GM23338 (cell line): ENCODE measurements around the gene SHANK1. TPM values are rescaled to one million over a fixed set of nuclear protein-coding genes. Genes with fewer than 3 reads are reported as not detected.
A peak's percentile ranks its signal among the peaks of the same experiment; 100 is the strongest.

ENCODE experiments used
- ATAC-seq: fragments of 200-7000 bp; cut with Tn5 transposase; 3 replicates; pipeline ENCODE4 v1.9.1; 2020
- DNase-seq: peaks from one replicate; pipeline ENCODE4 v3.0.0-alpha.2; 2015; ENCODE audit warnings: low spot score
- H2AFZ ChIP-seq: fragments of 200-600 bp; sonication (generic); 2 replicates; pipeline ENCODE4 v1.8.0; 2016; ENCODE audit warnings: antibody characterized with exemption, mild to moderate bottlenecking, moderate library complexity
- H3F3A ChIP-seq: fragments of 200-600 bp; sonication (generic); replicated peaks from 2 replicates; pipeline ENCODE4 v1.8.0; 2017; ENCODE audit warnings: antibody characterized with exemption, mixed run types, low read depth
- H3K27ac ChIP-seq: fragments of 200-600 bp; sonication (generic); 2 replicates; pipeline ENCODE4 v1.6.1; 2016; ENCODE audit warnings: low read depth
- H3K27me3 ChIP-seq: fragments of 200-600 bp; sonication (generic); 2 replicates; pipeline ENCODE4 v1.8.0; 2016; ENCODE audit warnings: mild to moderate bottlenecking, mixed run types, moderate library complexity; ENCODE audit not compliant: insufficient read depth
- H3K36me3 ChIP-seq: fragments of 200-600 bp; sonication (generic); 2 replicates; pipeline ENCODE4 v1.8.0; 2016; ENCODE audit warnings: mild to moderate bottlenecking; ENCODE audit not compliant: insufficient read depth
- H3K4me1 ChIP-seq: fragments of 200-600 bp; sonication (generic); 2 replicates; pipeline ENCODE4 v1.8.0; 2016; ENCODE audit warnings: mild to moderate bottlenecking, moderate library complexity; ENCODE audit not compliant: insufficient read depth
- H3K4me2 ChIP-seq: fragments of 200-600 bp; sonication (generic); 2 replicates; pipeline ENCODE4 v1.7.1; 2017; ENCODE audit warnings: mixed run types
- H3K4me3 ChIP-seq: fragments of 200-600 bp; sonication (generic); 2 replicates; pipeline ENCODE4 v1.6.1; 2016; ENCODE audit warnings: mixed run types
- H3K79me2 ChIP-seq: fragments of 200-600 bp; sonication (generic); replicated peaks from 2 replicates; pipeline ENCODE4 v1.8.0; 2017; ENCODE audit warnings: mild to moderate bottlenecking; ENCODE audit not compliant: insufficient read depth
- H3K9me2 ChIP-seq: fragments of 200-600 bp; sonication (generic); 2 replicates; pipeline ENCODE4 v1.8.0; 2017; ENCODE audit not compliant: insufficient read depth
- H4K20me1 ChIP-seq: fragments of 200-600 bp; sonication (generic); replicated peaks from 2 replicates; pipeline ENCODE4 v1.8.0; 2017; ENCODE audit warnings: mild to moderate bottlenecking; ENCODE audit not compliant: insufficient read depth
- H3K27ac Mint-ChIP-seq: 2 replicates; pipeline ENCODE4 v1.8.0; 2020; ENCODE audit warnings: inconsistent platforms, mild to moderate bottlenecking, moderate library complexity, mixed read lengths
- H3K27me3 Mint-ChIP-seq: 3 replicates; pipeline ENCODE4 v1.8.0; 2022; ENCODE audit warnings: low read depth, mild to moderate bottlenecking, moderate library complexity, mixed read lengths, inconsistent platforms; ENCODE audit not compliant: insufficient read depth, poor library complexity
- H3K36me3 Mint-ChIP-seq: 3 replicates; pipeline ENCODE4 v1.8.0; 2021; ENCODE audit warnings: low read depth, mild to moderate bottlenecking, inconsistent platforms, moderate library complexity, mixed read lengths
- H3K4me1 Mint-ChIP-seq: 3 replicates; pipeline ENCODE4 v1.8.0; 2020; ENCODE audit warnings: mild to moderate bottlenecking, inconsistent platforms, mixed read lengths
- H3K4me3 Mint-ChIP-seq: 3 replicates; pipeline ENCODE4 v1.8.0; 2021; ENCODE audit warnings: moderate library complexity, mild to moderate bottlenecking, inconsistent platforms, mixed read lengths
- H3K9me3 Mint-ChIP-seq: 3 replicates; pipeline ENCODE4 v1.8.0; 2020; ENCODE audit warnings: moderate library complexity, mild to moderate bottlenecking, inconsistent platforms, mixed read lengths
- CREB1 ChIP-seq: fragments of 250-450 bp; sonication (Bioruptor Pico); IDR thresholded peaks from 2 replicates; pipeline ENCODE4 v1.5.0; 2020; ENCODE audit warnings: low read depth, mild to moderate bottlenecking, moderate library complexity
- CTCF ChIP-seq, 2 experiments: fragments of 200-600 bp in 1 of 2; sonication (generic) in 1 of 2; conservative IDR thresholded peaks; 2 replicates each; pipeline versions ENCODE4 v1.5.1 to v1.6.1; 2016 to 2017; ENCODE audit warnings: antibody characterized with exemption in 2 of 2, low read depth in 2 of 2, mild to moderate bottlenecking in 2 of 2, moderate library complexity in 1 of 2
- ETS1 ChIP-seq: IDR thresholded peaks from 2 replicates; pipeline ENCODE4 v1.6.1; 2016; ENCODE audit warnings: antibody characterized with exemption
- EZH2 ChIP-seq: fragments of 200-600 bp; sonication (generic); IDR thresholded peaks from one replicate; pipeline ENCODE4 v1.8.0; 2017; ENCODE audit warnings: antibody characterized with exemption, mild to moderate bottlenecking, low read depth; ENCODE audit not compliant: unreplicated experiment
- EZH2phosphoT487 ChIP-seq: fragments of 200-600 bp; sonication (generic); IDR thresholded peaks from one replicate; pipeline ENCODE4 v1.8.1; 2018; ENCODE audit warnings: antibody characterized with exemption; ENCODE audit not compliant: unreplicated experiment
- JUNB ChIP-seq: IDR thresholded peaks from one replicate; pipeline ENCODE4 v1.6.1; 2016; ENCODE audit warnings: antibody characterized with exemption; ENCODE audit not compliant: unreplicated experiment
- NANOG ChIP-seq: IDR thresholded peaks from 2 replicates; pipeline ENCODE4 v1.6.1; 2016; ENCODE audit warnings: antibody characterized with exemption, borderline replicate concordance
- POLR2AphosphoS5 ChIP-seq: IDR thresholded peaks from 2 replicates; pipeline ENCODE4 v1.6.1; 2016; ENCODE audit warnings: antibody characterized with exemption, low read depth
- STAT1 ChIP-seq: IDR thresholded peaks from one replicate; pipeline ENCODE4 v1.6.1; 2016; ENCODE audit warnings: antibody characterized with exemption; ENCODE audit not compliant: unreplicated experiment
- ZNF114 ChIP-seq: fragments of 250-450 bp; sonication (Bioruptor Pico); IDR thresholded peaks from 2 replicates; pipeline ENCODE4 v1.5.0; 2020; ENCODE audit warnings: mild to moderate bottlenecking, moderate library complexity
- ZNF331 ChIP-seq: fragments of 250-450 bp; sonication (Bioruptor Pico); IDR thresholded peaks from 2 replicates; pipeline ENCODE4 v1.5.0; 2020; ENCODE audit warnings: low read depth, mild to moderate bottlenecking, moderate library complexity
- polyA plus RNA-seq: library from polyadenylated mRNA; unstranded; fragments of >200 nt; fragmentation: Nextera tagmentation; extraction: Ambion mirVana; gene quantifications from 2 replicates; pipeline ENCODE4 v1.2.1, GENCODE V29; 2016
- total RNA-seq: library from RNA; depleted of rRNA; stranded (reverse); fragments of >200 nt; shearing (Covaris generic); gene quantifications from 2 replicates; pipeline ENCODE4 v1.2.3, GENCODE V29; 2014
- TF ChIP-seq, protein P1 (sequence below): IDR thresholded peaks from one replicate; pipeline ENCODE4 v1.6.1; 2018; ENCODE audit warnings: antibody characterized with exemption; ENCODE audit not compliant: unreplicated experiment
- TF ChIP-seq, protein P2 (sequence below): fragments of 250-450 bp; sonication (Bioruptor Pico); IDR thresholded peaks from 2 replicates; pipeline ENCODE4 v1.5.0; 2020; ENCODE audit warnings: mild to moderate bottlenecking, moderate library complexity

The SHANK1 gene
- total and polyA plus RNA-seq, 2 experiments from 2014 or later = 0.23 to 4.1 TPM

- H3K27ac Mint-ChIP-seq = no peak overlapping the region
- Histone ChIP-seq H3K36me3 (no peaks in the 10 kb centered on the region), H3K79me2 (peaks cover 10% of the 10 kb centered on the region), H3K27me3 (peaks cover 53% of the 10 kb centered on the region), H3K4me1 (peaks cover 46% of the 10 kb centered on the region), H4K20me1 (no peaks in the 10 kb centered on the region; the same call in 1 of the 2 replicates), H3F3A (0 out of 2 replicates have a peak, but pooled peaks cover 7% of the 10 kb centered on the region), H3K9me2 (no peaks in the 10 kb centered on the region), H2AFZ (peak overlapping the region; percentile 88), H3K4me3 (peak overlapping the region; percentile 88), H3K27ac (no peak overlapping the region), H3K4me2 (peak overlapping the region; percentile 93)
- no peak for TF ChIP-seq ZNF114 (CRISPR knock-in tag)
- TF ChIP-seq JUNB = no peak
- TF ChIP-seq ETS1 = no peak
- no peak for TF ChIP-seq CTCF (conservative IDR thresholded peaks at IDR 0.05; ENCODE audit: low read depth in 2 of 2)
- TF ChIP-seq POLR2AphosphoS5 = no peak
- no peak for TF ChIP-seq ZNF331
- TF ChIP-seq CREB1 (CRISPR knock-in tag) = no peak
- TF ChIP-seq NANOG = no peak
- TF ChIP-seq EZH2phosphoT487 = no peak
- TF ChIP-seq, protein P1, sequence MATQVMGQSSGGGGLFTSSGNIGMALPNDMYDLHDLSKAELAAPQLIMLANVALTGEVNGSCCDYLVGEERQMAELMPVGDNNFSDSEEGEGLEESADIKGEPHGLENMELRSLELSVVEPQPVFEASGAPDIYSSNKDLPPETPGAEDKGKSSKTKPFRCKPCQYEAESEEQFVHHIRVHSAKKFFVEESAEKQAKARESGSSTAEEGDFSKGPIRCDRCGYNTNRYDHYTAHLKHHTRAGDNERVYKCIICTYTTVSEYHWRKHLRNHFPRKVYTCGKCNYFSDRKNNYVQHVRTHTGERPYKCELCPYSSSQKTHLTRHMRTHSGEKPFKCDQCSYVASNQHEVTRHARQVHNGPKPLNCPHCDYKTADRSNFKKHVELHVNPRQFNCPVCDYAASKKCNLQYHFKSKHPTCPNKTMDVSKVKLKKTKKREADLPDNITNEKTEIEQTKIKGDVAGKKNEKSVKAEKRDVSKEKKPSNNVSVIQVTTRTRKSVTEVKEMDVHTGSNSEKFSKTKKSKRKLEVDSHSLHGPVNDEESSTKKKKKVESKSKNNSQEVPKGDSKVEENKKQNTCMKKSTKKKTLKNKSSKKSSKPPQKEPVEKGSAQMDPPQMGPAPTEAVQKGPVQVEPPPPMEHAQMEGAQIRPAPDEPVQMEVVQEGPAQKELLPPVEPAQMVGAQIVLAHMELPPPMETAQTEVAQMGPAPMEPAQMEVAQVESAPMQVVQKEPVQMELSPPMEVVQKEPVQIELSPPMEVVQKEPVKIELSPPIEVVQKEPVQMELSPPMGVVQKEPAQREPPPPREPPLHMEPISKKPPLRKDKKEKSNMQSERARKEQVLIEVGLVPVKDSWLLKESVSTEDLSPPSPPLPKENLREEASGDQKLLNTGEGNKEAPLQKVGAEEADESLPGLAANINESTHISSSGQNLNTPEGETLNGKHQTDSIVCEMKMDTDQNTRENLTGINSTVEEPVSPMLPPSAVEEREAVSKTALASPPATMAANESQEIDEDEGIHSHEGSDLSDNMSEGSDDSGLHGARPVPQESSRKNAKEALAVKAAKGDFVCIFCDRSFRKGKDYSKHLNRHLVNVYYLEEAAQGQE = no peak
- TF ChIP-seq STAT1 = no peak
- no peak for TF ChIP-seq EZH2
- TF ChIP-seq, protein P2, sequence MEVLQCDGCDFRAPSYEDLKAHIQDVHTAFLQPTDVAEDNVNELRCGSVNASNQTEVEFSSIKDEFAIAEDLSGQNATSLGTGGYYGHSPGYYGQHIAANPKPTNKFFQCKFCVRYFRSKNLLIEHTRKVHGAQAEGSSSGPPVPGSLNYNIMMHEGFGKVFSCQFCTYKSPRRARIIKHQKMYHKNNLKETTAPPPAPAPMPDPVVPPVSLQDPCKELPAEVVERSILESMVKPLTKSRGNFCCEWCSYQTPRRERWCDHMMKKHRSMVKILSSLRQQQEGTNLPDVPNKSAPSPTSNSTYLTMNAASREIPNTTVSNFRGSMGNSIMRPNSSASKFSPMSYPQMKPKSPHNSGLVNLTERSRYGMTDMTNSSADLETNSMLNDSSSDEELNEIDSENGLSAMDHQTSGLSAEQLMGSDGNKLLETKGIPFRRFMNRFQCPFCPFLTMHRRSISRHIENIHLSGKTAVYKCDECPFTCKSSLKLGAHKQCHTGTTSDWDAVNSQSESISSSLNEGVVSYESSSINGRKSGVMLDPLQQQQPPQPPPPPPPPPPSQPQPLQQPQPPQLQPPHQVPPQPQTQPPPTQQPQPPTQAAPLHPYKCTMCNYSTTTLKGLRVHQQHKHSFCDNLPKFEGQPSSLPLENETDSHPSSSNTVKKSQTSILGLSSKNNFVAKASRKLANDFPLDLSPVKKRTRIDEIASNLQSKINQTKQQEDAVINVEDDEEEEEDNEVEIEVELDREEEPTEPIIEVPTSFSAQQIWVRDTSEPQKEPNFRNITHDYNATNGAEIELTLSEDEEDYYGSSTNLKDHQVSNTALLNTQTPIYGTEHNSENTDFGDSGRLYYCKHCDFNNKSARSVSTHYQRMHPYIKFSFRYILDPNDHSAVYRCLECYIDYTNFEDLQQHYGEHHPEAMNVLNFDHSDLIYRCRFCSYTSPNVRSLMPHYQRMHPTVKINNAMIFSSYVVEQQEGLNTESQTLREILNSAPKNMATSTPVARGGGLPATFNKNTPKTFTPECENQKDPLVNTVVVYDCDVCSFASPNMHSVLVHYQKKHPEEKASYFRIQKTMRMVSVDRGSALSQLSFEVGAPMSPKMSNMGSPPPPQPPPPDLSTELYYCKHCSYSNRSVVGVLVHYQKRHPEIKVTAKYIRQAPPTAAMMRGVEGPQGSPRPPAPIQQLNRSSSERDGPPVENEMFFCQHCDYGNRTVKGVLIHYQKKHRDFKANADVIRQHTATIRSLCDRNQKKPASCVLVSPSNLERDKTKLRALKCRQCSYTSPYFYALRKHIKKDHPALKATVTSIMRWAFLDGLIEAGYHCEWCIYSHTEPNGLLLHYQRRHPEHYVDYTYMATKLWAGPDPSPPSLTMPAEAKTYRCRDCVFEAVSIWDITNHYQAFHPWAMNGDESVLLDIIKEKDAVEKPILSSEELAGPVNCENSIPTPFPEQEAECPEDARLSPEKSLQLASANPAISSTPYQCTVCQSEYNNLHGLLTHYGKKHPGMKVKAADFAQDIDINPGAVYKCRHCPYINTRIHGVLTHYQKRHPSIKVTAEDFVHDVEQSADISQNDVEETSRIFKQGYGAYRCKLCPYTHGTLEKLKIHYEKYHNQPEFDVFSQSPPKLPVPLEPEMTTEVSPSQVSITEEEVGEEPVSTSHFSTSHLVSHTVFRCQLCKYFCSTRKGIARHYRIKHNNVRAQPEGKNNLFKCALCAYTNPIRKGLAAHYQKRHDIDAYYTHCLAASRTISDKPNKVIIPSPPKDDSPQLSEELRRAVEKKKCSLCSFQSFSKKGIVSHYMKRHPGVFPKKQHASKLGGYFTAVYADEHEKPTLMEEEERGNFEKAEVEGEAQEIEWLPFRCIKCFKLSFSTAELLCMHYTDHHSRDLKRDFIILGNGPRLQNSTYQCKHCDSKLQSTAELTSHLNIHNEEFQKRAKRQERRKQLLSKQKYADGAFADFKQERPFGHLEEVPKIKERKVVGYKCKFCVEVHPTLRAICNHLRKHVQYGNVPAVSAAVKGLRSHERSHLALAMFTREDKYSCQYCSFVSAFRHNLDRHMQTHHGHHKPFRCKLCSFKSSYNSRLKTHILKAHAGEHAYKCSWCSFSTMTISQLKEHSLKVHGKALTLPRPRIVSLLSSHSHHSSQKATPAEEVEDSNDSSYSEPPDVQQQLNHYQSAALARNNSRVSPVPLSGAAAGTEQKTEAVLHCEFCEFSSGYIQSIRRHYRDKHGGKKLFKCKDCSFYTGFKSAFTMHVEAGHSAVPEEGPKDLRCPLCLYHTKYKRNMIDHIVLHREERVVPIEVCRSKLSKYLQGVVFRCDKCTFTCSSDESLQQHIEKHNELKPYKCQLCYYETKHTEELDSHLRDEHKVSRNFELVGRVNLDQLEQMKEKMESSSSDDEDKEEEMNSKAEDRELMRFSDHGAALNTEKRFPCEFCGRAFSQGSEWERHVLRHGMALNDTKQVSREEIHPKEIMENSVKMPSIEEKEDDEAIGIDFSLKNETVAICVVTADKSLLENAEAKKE (CRISPR knock-in tag) = no peak
- ATAC-seq (no peak), DNase-seq (no peak)
- H3K4me3 Mint-ChIP-seq = no peak overlapping the region
- no peaks in the 10 kb centered on the region for H3K4me1 Mint-ChIP-seq
- H3K27me3 Mint-ChIP-seq = peaks cover 20% of the 10 kb centered on the region
- peaks cover 27% of the 10 kb centered on the region for H3K36me3 Mint-ChIP-seq
- peaks cover 79% of the 10 kb centered on the region for H3K9me3 Mint-ChIP-seq
Observed at GRCh38 chr19:50722201-50723013, 2.8 kb upstream of the SHANK1 start.
